Nephron (organoid): ENCODE measurements around the gene G2E3.
"Not testable (repeated sequence)": the region's sequence is repeated elsewhere in the genome, so short reads cannot be mapped to it uniquely, and the experiment has no call there.

Experiments used
- H3K27ac Mint-ChIP-seq, 3 experiments: 2 replicates each; pipeline ENCODE4 v1.8.0; 2020; ENCODE audit warnings: mixed read lengths in 3 of 3, mild to moderate bottlenecking in 2 of 3, moderate library complexity in 1 of 3
- H3K27me3 Mint-ChIP-seq: 2 replicates; pipeline ENCODE4 v1.8.0; 2021; ENCODE audit warnings: low read depth, mild to moderate bottlenecking, moderate library complexity, mixed read lengths
- H3K36me3 Mint-ChIP-seq: 2 replicates; pipeline ENCODE4 v1.8.0; 2020; ENCODE audit warnings: low read depth, mixed read lengths
- H3K4me1 Mint-ChIP-seq: 2 replicates; pipeline ENCODE4 v1.8.0; 2020; ENCODE audit warnings: mixed read lengths
- H3K4me3 Mint-ChIP-seq, 3 experiments: 2 replicates each; pipeline ENCODE4 v1.8.0; 2020; ENCODE audit warnings: mild to moderate bottlenecking in 3 of 3, mixed read lengths in 3 of 3, moderate library complexity in 2 of 3
- H3K9me3 Mint-ChIP-seq: 2 replicates; pipeline ENCODE4 v1.8.0; 2020; ENCODE audit warnings: mixed read lengths
- CTCF ChIP-seq, 3 experiments: fragments of 200-600 bp; sonication (generic); IDR thresholded peaks; one replicate each; pipeline ENCODE4 v1.5.0; 2021; ENCODE audit warnings: antibody characterized with exemption in 3 of 3; ENCODE audit not compliant: unreplicated experiment in 3 of 3

Gene G2E3

GRCh38 chr14:30573966-30574365 lies 15.0 kb downstream of the G2E3 start:
- Mint-ChIP-seq H3K4me3 (no peak overlapping the region), H3K27ac (no peak overlapping the region), H3K27me3 (no peaks in the 10 kb centered on the region), H3K4me1 (peaks cover 23% of the 10 kb centered on the region), H3K9me3 (peaks cover 5% of the 10 kb centered on the region), H3K36me3 (peaks cover 54% of the 10 kb centered on the region)
- TF ChIP-seq CTCF (IDR thresholded peaks at IDR 0.05; ENCODE audit: unreplicated experiment in 3 of 3): no peak

GRCh38 chr14:30574777-30575176 lies 15.8 kb downstream of the G2E3 start:
- not testable (repeated sequence) for H3K4me3 Mint-ChIP-seq, H3K9me3 Mint-ChIP-seq, H3K27ac Mint-ChIP-seq, H3K27me3 Mint-ChIP-seq
- Mint-ChIP-seq H3K4me1 (peaks cover 15% of the 10 kb centered on the region), H3K36me3 (peaks cover 50% of the 10 kb centered on the region)

- H3K9me3 Mint-ChIP-seq, H3K4me3 Mint-ChIP-seq, H3K4me1 Mint-ChIP-seq, H3K27me3 Mint-ChIP-seq, H3K27ac Mint-ChIP-seq: not testable (repeated sequence)
- H3K36me3 Mint-ChIP-seq: peaks cover 44% of the 10 kb centered on the region
Observed at GRCh38 chr14:30576333-30576732, 17.4 kb downstream of the G2E3 start.

- Mint-ChIP-seq H3K9me3 (peaks cover 29% of the 10 kb centered on the region), H3K36me3 (peaks cover 60% of the 10 kb centered on the region), H3K4me3 (no peak overlapping the region), H3K4me1 (no peaks in the 10 kb centered on the region), H3K27me3 (no peaks in the 10 kb centered on the region), H3K27ac (no peak overlapping the region)
- no peak for TF ChIP-seq CTCF (IDR thresholded peaks at IDR 0.05; ENCODE audit: unreplicated experiment in 3 of 3)
Observed at GRCh38 chr14:30580616-30581282, 21.8 kb downstream of the G2E3 start.

GRCh38 chr14:30581283-30581625 lies 22.3 kb downstream of the G2E3 start:
- Mint-ChIP-seq H3K4me3 (no peak overlapping the region), H3K4me1 (no peaks in the 10 kb centered on the region), H3K27ac (no peak overlapping the region), H3K9me3 (peaks cover 32% of the 10 kb centered on the region), H3K27me3 (no peaks in the 10 kb centered on the region), H3K36me3 (peaks cover 60% of the 10 kb centered on the region)
- no peak for TF ChIP-seq CTCF (IDR thresholded peaks at IDR 0.05; ENCODE audit: unreplicated experiment in 3 of 3)

GRCh38 chr14:30582376-30582775 lies 23.4 kb downstream of the G2E3 start:
- Mint-ChIP-seq H3K27ac (no peak overlapping the region), H3K4me1 (no peaks in the 10 kb centered on the region), H3K27me3 (no peaks in the 10 kb centered on the region), H3K9me3 (peaks cover 33% of the 10 kb centered on the region), H3K36me3 (peaks cover 65% of the 10 kb centered on the region), H3K4me3 (no peak overlapping the region)
- no peak for TF ChIP-seq CTCF (IDR thresholded peaks at IDR 0.05; ENCODE audit: unreplicated experiment in 3 of 3)

- Mint-ChIP-seq H3K4me1 (no peaks in the 10 kb centered on the region), H3K9me3 (peaks cover 33% of the 10 kb centered on the region), H3K36me3 (peaks cover 66% of the 10 kb centered on the region), H3K27me3 (no peaks in the 10 kb centered on the region), H3K27ac (no peak overlapping the region), H3K4me3 (no peak overlapping the region)
- TF ChIP-seq CTCF (IDR thresholded peaks at IDR 0.05; ENCODE audit: unreplicated experiment in 3 of 3): no peak
Observed at GRCh38 chr14:30584058-30584630, 25.2 kb downstream of the G2E3 start.
